ENCODE data around the gene ARVCF. TPM values are rescaled to one million over a fixed set of nuclear protein-coding genes. Genes with fewer than 3 reads are reported as not detected.
A peak's percentile ranks its signal among the peaks of the same experiment; 100 is the strongest.

Gene ARVCF
- total RNA-seq, 1 experiment from 2014 or later = 219 TPM

DNA sequence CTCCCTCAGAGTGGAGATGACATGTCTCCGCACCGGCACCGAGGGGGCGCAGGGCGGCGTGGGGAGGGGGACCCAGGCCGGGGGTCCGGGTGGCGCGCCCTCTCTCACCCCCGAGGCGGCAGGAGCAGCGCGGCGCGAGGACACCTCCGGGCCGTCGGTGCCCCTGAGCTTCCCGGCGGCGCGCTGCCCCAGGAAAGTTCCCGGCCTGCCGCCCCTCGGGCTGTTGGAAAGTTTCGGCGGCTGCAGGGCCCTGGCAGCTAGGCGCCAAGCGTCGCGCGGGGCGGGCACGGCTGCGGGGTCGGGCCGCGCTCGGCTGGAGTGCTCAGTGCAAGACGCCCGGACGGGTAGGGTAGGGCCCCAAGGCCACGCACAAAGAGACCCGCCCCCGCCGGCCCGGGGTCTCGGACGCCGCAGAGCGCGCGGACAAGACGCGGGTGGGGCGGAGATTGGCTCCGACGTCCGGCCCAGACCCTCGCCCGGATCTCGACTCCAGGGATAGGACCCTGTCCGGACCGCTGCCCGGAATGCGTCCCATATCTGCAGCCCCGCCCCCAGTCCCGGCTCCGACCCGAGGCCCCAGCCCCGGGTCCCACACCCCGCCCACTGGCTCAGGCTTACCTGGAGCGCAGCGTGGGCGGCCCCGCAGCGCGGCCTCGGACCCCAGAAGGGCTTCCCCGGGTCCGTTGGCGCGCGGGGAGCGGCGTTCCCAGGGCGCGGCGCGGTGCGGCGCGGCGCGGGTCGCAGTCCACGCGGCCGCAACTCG, 471 bp downstream of the ARVCF start:
- peak; percentile 72 for DNase-seq (ENCODE audit: low spot score)

DNA sequence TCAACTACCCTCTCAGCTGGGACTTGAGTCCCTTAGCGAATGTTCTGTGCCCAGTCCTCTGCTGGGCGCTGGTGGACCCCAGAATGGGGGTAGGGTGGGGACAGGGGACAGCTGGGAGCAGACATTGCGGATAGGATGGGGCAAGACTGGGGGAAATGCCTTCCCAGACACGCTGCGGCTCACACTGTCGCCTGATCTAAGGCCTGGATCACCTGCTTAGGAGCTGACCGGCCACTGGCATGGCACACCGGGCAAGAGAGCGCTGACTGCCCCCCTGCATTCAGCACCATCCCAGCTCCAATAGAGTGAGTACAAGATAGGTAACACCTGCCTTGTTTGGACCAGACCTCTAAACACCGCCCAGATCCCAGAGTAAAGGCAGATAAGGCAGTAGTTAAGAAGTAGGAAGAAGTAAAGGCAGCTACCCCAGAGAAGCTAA, 1.4 kb downstream of the ARVCF start:
- DNase-seq (ENCODE audit: low spot score) = peak; percentile 60

DNA sequence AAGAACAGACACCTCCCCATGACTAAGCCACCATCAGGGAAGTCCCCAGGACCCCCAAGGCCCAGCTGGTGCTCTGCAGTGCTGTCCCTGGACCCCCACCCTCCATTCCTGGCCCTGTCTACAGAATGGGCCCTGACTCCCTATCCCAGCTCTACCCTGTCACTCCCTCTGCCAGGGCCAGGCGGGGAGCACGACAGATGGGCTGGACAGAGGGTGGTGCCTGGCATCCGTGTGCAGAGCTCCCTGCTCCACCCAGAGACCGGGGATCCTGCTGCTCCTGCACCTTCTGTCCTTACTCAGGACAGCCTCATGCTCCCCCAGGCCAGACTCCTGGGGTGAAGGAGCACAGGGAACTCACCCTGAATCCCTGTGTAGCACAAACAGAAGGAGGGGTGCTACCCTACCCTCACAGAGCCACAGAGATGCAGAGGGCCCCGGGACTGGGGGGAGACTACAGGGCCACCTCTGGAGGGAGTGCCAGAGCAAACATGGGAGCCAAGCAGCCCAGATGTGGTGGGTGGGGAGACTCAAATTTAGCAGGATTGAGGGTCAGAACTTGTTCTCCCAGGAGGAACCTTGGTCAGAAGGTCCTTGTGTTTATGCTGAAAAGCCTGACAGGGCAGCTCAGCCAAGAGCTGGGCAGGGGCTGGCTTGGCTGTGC, 2.0 kb downstream of the ARVCF start:
- peak; percentile 91 for DNase-seq (ENCODE audit: low spot score)

DNA sequence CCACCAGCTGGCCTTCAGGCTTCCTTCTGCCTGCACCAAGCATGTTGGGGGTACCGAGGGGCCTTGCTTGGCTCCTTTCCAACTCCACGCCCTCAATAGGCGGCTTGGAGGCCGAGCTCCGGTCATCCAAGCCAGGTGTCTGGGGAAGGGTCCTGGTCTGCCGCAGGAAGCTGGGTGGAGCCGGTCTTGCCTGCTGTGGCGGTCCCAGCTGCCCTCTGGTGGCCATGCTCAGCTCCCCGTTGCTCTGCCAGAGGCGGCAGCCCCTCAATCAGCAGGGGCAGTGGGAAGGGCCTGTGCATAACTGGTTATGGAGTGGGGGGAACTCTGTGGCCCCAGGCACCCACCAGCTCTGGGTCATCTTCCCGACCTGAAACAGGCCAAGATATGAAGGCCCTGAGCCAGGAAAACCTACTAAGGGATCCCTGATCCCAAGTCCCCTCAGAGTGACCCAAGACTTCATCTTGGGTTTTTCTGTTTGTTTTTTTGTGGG, 3.2 kb downstream of the ARVCF start:
- peak; percentile 42 for DNase-seq (ENCODE audit: low spot score)

DNA sequence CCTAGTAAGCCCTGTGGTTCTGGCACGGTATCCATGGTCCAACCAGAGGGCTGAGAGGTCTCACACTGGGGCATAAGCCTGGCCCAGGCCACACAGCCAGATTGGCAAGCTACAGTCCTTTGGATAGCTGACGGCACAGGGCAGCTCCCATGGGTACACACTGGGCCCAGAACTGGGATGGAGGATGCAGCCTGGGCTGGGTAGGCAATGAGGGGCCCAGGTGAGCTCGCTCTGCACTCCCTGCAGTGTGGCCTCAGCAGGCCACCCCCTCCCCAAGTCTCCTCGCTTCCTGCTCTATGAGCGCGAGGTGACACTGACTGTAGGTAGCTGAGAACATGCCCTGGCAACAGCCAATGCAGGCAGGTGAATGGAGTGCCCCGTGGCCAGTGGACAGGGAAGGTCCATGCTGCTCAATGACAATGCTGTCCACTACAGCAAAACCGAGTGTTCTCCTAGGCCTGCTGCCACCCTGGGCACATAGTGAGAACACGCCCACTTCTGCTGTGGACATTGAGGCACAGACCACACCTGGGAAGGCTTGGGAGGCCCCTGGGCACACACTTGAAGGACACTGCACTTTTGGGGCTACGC, 3.8 kb downstream of the ARVCF start:
- no peak for DNase-seq (ENCODE audit: low spot score)

DNA sequence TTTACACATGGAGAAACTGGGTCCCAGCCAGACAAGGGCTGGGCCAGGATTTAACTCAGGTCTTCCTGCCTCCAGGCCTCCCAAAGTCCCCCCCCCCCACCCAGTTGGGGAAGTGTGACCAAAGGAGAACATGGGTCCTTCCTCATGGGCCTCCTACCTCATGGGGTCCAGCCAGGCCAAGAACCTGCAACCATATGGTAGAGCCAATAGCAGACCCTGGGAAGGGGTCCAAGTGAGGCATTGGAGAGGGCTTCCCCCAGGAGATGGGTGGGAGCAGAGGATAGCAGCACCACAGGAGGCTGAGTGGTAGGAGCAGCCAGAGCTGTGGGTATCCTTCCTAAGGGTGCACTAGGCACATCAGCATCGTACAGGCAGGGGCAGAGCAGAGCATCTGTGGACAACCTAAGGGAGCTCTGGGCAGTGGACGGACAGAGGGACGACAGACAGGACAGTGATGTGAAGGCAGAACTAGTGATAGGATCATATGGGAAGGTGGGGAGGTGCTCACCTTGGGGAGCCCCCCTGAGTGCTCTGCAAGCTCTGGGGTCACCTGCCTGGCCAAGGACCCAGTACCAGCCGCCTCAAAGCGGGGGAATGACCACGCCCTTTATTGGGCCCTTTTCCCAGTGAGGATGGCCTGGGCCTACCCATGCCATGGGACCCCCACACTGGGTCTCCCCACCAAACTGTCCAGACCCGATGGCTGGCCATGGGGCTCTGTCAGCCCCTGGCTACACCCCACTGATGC, 4.5 kb downstream of the ARVCF start:
- no peak for DNase-seq (ENCODE audit: low spot score)

DNA sequence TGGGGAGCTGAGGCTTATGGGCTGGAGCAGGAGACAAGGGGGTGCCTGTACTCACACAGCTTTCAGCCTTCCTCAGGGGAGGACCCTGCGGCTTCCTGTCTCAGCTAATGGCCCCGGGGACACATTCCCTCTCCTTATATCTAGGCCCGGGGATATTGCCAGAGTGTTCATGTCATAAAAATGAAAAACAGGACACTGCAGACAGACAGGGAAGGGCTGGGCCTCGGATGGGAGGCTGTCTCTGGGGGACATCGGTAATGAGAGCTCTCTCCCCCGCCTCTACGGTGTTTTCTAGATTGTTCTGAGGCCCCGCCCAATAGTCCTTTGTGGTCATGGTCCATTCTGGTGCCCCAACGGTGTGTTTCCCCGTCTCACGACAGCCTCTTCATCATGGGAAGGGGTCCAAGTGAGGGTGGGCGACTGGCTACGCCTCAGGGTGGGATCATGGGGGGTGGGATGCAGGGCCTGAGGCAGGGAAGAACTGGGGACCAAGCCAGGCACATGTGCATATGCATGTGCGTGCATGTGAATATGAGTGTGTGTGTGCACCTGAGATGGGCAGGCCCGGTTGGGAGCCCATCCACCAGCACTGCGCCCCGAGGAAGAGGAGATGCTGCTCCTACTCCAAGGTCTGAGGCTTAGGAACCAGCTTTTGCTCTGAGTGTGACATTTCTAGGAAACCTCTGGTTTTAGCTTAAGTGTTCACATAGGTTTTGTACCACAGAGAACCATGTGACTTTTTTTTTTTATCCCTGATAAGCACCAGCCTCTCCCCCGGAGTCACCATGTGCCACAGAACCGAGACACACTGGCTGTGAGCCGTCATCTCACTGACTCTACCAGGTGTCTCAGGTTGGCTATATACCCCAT, 5.3 kb downstream of the ARVCF start:
- DNase-seq (ENCODE audit: low spot score) = no peak

DNA sequence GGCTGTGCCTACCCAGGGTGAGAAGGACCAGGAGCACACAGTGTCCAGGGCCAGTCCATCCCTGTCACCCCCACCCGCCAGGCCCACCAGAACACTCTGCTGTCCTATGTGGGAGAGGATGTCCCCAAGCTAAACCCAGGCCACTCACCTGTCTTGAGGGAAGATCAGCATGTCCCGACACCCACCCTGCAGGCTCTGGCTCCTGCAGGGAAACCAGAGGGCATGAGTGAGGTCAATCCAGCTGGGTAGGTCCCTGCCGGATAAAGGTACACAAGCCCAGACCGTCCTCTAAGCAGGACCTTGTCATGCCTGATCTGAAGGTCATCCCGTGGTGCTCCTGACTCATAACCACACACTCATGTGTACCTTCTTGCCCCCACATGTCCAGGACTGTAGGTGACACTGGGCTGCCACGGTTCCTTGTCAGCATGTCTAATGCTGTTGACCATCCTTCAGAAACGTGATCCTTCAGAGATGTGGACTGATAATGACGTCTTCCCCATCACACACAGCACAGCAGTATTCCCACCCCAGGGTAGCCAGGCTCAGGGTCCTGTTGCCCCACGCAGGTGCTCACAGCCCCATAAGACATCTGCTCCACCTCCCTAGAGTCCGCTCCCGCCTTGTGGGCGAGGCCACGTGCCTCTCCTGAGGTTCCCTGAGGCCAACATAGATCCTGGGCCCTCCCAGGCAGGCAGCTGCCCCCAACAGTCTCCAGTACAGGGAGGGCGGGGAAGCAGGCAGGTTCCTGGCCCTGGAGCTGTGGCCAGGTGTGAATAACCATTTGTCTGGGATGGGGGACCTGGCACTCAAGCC, 6.1 kb downstream of the ARVCF start:
- DNase-seq (ENCODE audit: low spot score) = no peak

DNA sequence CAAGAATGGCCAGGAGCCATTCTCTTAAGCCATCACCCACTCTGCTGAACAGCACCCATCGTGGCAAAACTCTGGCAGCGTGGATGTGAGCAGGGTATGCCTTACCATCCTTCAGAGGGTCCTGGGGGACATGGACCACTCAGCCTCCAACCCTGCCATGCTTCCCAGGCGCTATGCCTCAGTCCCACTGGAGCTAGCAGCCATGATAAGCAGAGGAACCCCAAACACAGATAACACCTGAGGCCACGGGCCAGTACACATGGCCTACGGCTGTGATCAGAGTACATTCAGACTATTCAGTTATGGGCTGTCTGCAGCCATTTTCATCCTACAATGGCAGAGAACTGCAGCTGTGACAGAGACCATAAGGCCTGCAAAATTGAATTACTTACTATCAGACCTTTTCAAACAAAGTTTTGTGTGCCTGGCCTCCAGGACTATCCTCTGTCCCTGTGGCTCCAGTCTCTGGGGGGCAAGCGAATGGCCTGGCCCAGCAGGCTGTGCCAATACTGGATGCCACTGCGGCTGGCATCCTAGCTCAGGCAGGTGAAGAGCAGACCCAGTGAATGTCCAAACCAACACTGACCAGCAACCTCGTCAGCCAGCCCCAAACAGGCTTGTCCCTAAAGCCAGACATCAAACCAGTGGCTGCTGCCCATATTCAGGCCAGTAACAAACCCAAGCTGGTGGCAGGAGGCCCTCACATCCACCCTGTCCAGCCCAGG, 6.9 kb downstream of the ARVCF start:
- no peak for DNase-seq (ENCODE audit: low spot score)

DNA sequence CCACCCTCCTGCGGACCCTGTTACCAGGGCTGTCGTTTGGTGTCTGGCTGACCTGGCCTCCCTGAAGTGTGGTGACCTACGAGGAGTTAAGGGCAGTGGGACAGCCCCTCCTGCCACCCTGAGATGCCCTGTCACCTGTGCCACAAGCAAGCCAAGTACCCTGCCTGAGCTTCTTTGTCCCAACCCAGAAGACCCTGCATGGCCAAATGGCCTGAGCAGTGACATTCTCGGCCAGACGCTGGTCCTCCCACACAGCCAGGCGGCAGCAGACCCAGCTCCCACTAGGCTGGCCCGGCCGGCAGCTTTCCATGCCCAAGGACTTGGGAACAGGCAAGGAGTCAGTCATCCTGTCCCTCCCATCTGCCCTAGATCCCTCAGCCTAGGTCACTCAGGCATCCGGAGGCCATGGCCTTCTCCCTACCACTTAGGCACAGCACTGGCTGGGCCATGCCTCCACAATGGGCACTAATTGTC, 7.6 kb downstream of the ARVCF start:
- no peak for DNase-seq (ENCODE audit: low spot score)

DNA sequence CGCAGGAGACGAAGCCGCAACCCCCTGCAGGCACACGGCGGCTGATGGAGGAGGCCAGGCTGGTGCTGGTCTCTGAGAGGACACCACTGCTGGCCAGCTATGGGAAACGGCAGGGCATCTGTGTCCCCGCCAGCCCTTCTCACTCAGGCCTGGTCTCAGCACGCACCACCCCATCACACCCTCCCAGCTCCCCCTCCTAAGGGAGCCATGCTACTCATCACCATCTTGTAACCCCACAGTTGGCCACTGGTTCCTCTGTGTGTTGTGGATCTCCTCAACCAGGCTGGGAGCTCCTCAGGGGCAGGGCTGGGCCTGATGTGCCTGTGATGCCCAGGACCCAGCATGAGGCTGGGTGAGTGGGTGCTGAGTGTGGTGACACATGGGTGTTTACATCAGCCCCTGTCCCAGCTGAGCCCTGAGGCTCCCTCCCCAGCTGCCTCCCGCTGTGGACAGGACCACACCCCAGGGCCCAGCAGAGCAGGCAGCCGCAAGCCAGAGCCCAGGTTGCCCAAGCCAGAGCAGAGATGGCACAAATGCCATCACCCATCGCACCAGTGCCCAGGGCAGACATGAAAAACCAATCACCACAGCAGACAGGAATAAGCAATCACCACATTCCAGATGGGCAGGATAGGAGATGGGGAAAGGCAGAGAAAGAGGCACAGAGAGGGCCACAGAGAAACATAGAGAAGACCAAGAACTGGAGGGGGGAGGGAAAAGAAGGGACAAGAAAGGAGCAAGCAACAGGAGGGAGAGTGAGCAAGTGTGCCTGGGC, 8.2 kb downstream of the ARVCF start:
- no peak for DNase-seq (ENCODE audit: low spot score)

DNA sequence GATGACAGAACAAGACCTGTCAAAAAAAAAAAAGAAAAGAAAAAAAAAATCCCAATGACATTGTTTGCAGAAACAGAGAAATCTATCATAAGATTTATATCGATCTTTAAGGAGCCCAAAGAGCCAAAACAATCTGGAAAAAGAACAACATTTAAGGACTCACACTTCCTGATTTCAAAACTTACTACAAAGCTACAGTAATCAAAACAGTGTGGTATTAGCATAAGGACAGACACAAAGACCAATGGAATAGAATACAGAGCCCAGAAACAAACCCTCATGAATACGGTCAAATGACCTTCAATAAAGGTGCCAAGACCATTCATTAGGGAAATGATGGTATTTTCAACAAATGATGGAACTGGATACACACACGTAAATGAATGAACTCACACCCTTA, 12.2 kb downstream of the ARVCF start:
- DNase-seq (ENCODE audit: low spot score) = no peak

DNA sequence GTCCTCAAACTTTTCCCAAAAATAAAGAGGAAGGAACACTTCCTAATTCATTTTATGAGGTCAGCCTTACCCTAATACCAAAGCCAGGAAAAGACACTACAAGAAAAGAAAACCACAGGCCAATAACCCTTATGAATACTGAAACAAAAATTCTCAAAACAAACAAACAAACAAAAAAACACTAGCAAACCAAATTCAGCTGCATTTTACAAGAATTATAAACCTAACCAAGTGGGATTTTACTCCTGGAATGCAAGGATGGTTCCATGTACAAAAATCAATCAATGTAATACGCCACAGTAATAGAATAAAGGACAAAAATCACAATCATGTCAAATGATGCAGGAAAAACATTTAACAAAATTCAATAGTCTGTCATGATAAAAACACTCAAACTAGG, 13.3 kb downstream of the ARVCF start:
- no peak for DNase-seq (ENCODE audit: low spot score)

DNA sequence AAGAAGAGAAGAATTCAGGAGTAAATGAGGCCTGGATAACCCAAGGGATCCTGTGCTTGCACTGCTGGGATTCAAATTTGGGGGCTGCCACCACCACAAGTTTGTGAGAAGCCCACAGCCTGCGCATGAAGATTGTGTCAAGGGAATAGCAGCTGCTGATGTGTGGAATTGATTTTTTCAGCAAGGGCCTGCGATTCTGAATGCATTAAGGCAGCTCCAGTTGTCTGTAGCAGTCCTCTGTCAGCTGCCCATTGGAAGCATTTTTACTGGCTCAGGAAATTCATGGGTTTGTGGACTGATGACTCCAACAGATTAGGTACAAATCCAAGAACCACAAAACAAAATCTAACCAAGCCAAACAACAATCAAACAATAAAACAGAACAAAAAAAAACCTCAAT, 14.0 kb downstream of the ARVCF start:
- no peak for DNase-seq (ENCODE audit: low spot score)

DNA sequence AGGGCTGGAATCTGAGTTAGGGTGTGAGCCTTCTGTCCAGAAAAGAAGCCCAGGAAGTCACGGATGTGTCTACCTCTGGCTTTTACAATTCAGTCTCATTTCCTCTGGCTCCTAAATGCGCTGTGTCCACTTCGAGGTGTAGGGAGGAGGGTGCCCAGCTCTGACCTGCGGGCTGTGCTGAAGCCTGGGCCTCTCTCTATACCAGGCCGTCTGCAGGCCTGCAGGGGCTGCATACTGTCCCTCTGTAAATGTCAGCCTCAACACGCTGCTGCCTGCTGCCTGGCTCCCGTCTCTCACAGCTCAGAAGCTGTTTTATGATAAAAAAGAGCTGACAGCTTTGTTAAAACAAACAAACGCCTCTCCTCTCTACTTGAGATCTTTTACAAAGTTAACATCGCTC, 14.5 kb downstream of the ARVCF start:
- no peak for DNase-seq (ENCODE audit: low spot score)

DNA sequence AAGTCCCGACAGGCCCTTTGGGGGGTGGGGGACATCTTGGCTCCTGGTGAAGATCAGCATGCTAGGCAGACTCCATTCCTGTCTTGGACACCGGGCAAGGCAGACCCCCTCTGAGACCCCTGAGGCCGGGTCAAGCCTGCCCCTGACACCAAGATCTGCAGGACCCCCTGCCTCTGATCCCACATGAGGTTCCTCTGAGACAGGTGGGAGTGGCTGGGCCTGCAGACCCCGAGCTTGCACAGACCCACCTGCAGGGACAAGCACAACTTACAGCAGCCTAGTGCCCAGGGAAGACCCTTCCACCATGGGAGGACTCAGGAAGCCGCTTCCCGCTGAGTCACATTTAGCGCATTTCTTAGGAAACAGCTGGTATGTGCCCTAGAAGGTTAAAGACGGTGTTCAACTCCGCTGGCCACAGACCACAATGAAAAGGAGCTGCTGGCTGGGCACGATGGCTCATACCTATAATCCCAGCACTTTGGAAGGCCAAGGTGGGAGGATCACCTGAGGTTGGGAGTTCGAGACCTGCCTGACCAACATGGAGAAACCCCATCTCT, 15.5 kb downstream of the ARVCF start:
- no peak for DNase-seq (ENCODE audit: low spot score)

DNA sequence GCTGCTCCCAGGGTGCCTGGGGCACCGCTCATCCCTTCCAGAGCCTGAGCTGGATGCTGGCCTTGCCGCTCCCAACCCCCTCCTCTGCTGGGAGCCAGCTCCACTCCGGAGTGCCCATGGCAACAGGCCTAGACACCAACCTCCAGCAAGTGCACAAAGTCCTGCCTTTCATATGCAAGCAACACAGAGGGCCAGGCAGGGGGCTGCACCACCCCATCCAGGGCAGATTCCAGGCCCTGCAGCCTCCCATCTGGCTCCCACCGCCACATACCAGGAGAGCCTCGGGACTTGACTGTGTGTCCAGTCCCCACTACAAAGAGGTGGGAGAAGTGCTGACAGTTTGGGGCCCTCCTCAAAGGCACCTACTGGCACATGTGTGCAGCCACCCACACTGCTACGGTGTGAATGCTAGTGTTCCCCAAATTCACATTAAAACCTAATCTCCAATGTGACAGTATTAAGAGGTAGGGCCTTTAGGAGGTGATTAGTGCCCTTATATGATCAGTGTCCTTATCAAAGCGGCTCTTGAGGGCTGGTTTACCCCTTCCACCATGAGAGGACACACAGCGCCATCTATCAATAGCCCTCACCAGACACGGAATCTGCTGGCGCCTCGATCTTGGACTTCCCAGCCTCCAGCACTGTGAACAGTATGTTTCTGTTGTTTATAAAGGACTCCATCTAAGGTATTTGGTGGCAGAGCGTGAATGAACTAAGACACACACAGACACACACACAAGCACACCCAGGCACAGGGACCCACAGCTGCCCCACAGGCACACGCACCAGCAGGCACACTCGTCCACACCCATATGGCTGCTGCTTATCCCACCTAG, 16.2 kb downstream of the ARVCF start:
- DNase-seq (ENCODE audit: low spot score) = no peak

All from HT-29 (cell line).